Measurements from ENCODE around the gene RELN.

RELN gene

GRCh38 chr7:103632005-103632639 lies 357.3 kb downstream of the RELN start:
- H3K27ac ChIP-seq = no peak overlapping the region
- TF ChIP-seq CTCF (conservative IDR thresholded peaks at IDR 0.05) = no peak

- H3K27ac ChIP-seq = no peak overlapping the region
- TF ChIP-seq CTCF (conservative IDR thresholded peaks at IDR 0.05) = no peak
Measured at GRCh38 chr7:103630318-103630717, 359.1 kb downstream of the RELN start.

- H3K27ac ChIP-seq = no peak overlapping the region
- TF ChIP-seq CTCF (conservative IDR thresholded peaks at IDR 0.05) = no peak
Measured at GRCh38 chr7:103628742-103629141, 360.7 kb downstream of the RELN start.

- H3K27ac ChIP-seq = no peak overlapping the region
- no peak for TF ChIP-seq CTCF (conservative IDR thresholded peaks at IDR 0.05)
Measured at GRCh38 chr7:103626776-103627175, 362.7 kb downstream of the RELN start.

- no peak overlapping the region for H3K27ac ChIP-seq
- TF ChIP-seq CTCF (conservative IDR thresholded peaks at IDR 0.05) = no peak
Measured at GRCh38 chr7:103622274-103622673, 367.2 kb downstream of the RELN start.

- TF ChIP-seq CTCF (conservative IDR thresholded peaks at IDR 0.05) = 0 out of 2 replicates have a peak, but pooled peaks have one; percentile 9
- H3K27ac ChIP-seq = peak overlapping the region; percentile 7; the same call in 1 of the 2 replicates
Measured at GRCh38 chr7:103613655-103614642, 375.5 kb downstream of the RELN start.

- no peak for TF ChIP-seq CTCF (conservative IDR thresholded peaks at IDR 0.05)
- H3K27ac ChIP-seq = no peak overlapping the region
Measured at GRCh38 chr7:103609778-103610177, 379.7 kb downstream of the RELN start.

Measured in VCaP (cell line).